IMR-90 (cell line): ENCODE measurements around the gene DNM3. TPM values are rescaled to one million over a fixed set of nuclear protein-coding genes. Genes with fewer than 3 reads are reported as not detected.

Source experiments
- ATAC-seq: fragments of 200-7000 bp; cut with Tn5 transposase; 2 replicates; pipeline ENCODE4 v1.9.1; 2020; ENCODE audit warnings: low read depth, mild to moderate bottlenecking, moderate library complexity
- BruUV-seq: library from RNA; stranded (reverse); fragments of 400-500 nt; replicated peaks from 2 replicates; lab custom pipeline; 2021; lab: Mats Ljungman, UMichigan
- CTCF ChIA-PET: fragments of 300-600 bp; formaldehyde crosslinking; extraction: SDS; loops from one replicate; lab custom pipeline; 2021; ENCODE audit warnings: antibody characterized with exemption; lab: Yijun Ruan, JAX
- POLR2A ChIA-PET: fragments of 300-600 bp; sonication (Branson Sonifier 250); formaldehyde crosslinking; loops from one replicate; lab custom pipeline; 2022; ENCODE audit warnings: antibody characterized with exemption; ENCODE audit not compliant: unreplicated experiment; lab: Charles Lee
- DNase-seq: peaks from one replicate; pipeline ENCODE4 v3.0.0; 2013
- H2AFZ ChIP-seq: replicated peaks from 2 replicates; pipeline ENCODE3; 2013; ENCODE audit warnings: low read length, mild to moderate bottlenecking; ENCODE audit not compliant: poor library complexity
- H2AK5ac ChIP-seq: 2 replicates; pipeline ENCODE4 v1.6.1; 2013; ENCODE audit warnings: low read depth, low read length, inconsistent platforms
- H2AK9ac ChIP-seq: replicated peaks from 2 replicates; pipeline ENCODE3; 2013; ENCODE audit warnings: mild to moderate bottlenecking, low read depth, low read length, moderate library complexity; ENCODE audit not compliant: poor library complexity
- H2BK120ac ChIP-seq: 2 replicates; pipeline ENCODE4 v1.6.1; 2013; ENCODE audit warnings: low read depth, low read length, inconsistent platforms
- H2BK15ac ChIP-seq: 3 replicates; pipeline ENCODE4 v1.6.1; 2013; ENCODE audit warnings: low read depth, low read length, inconsistent platforms
- H2BK20ac ChIP-seq: 2 replicates; pipeline ENCODE4 v1.6.1; 2013; ENCODE audit warnings: low read depth, mild to moderate bottlenecking, inconsistent platforms, low read length, moderate library complexity
- H2BK5ac ChIP-seq: 2 replicates; pipeline ENCODE4 v1.6.1; 2013; ENCODE audit warnings: mild to moderate bottlenecking, low read depth, low read length, inconsistent platforms; ENCODE audit not compliant: poor library complexity, severe bottlenecking
- H3K14ac ChIP-seq: replicated peaks from 2 replicates; pipeline ENCODE4 v1.6.1; 2013; ENCODE audit warnings: low read depth, low read length, inconsistent platforms
- H3K18ac ChIP-seq: 2 replicates; pipeline ENCODE4 v1.6.1; 2013; ENCODE audit warnings: low read depth, low read length, control low read depth
- H3K23ac ChIP-seq: 2 replicates; pipeline ENCODE4 v1.6.1; 2013; ENCODE audit warnings: low read depth, low read length, inconsistent platforms
- H3K27ac ChIP-seq: 2 replicates; pipeline ENCODE4 v1.5.1; 2013; ENCODE audit warnings: mild to moderate bottlenecking, control low read depth, low read length; ENCODE audit not compliant: insufficient read depth
- H3K27me3 ChIP-seq: 2 replicates; pipeline ENCODE4 v1.6.1; 2013; ENCODE audit warnings: low read length; ENCODE audit not compliant: control insufficient read depth, insufficient read depth
- H3K36me3 ChIP-seq: 2 replicates; pipeline ENCODE4 v1.6.1; 2013; ENCODE audit warnings: low read length, mixed read lengths; ENCODE audit not compliant: control insufficient read depth, insufficient read depth
- H3K4ac ChIP-seq: 2 replicates; pipeline ENCODE4 v1.6.1; 2013; ENCODE audit warnings: low read depth, low read length, inconsistent platforms
- H3K4me1 ChIP-seq: 2 replicates; pipeline ENCODE4 v1.6.1; 2013; ENCODE audit warnings: low read length, mixed read lengths; ENCODE audit not compliant: control insufficient read depth, insufficient read depth
- H3K4me2 ChIP-seq: 2 replicates; pipeline ENCODE4 v1.6.1; 2013; ENCODE audit warnings: low read depth, mild to moderate bottlenecking, control low read depth, low read length, moderate library complexity
- H3K4me3 ChIP-seq: 2 replicates; pipeline ENCODE4 v1.5.1; 2013; ENCODE audit warnings: low read depth, mild to moderate bottlenecking, control low read depth, low read length, moderate library complexity; ENCODE audit not compliant: insufficient read depth
- H3K56ac ChIP-seq: 2 replicates; pipeline ENCODE4 v1.6.1; 2013; ENCODE audit warnings: low read length, inconsistent platforms; ENCODE audit not compliant: insufficient read depth; ENCODE audit errors: extremely low read depth
- H3K79me1 ChIP-seq, 2 experiments: 2 replicates each; pipeline ENCODE4 v1.6.1; 2013; ENCODE audit warnings: low read length in 2 of 2, inconsistent platforms in 1 of 2, low read depth in 1 of 2
- H3K9ac ChIP-seq: 2 replicates; pipeline ENCODE4 v1.6.1; 2013; ENCODE audit warnings: low read depth, low read length, control low read depth
- H3K9me1 ChIP-seq: 2 replicates; pipeline ENCODE4 v1.6.1; 2013; ENCODE audit warnings: low read length, inconsistent platforms; ENCODE audit not compliant: insufficient read depth
- H3K9me3 ChIP-seq: 2 replicates; pipeline ENCODE4 v1.6.1; 2013; ENCODE audit warnings: low read length; ENCODE audit not compliant: control insufficient read depth, insufficient read depth
- H4K20me1 ChIP-seq: 2 replicates; pipeline ENCODE4 v1.6.1; 2013; ENCODE audit warnings: low read length, inconsistent platforms; ENCODE audit not compliant: insufficient read depth
- H4K5ac ChIP-seq: 2 replicates; pipeline ENCODE4 v1.6.1; 2013; ENCODE audit warnings: mild to moderate bottlenecking, low read depth, low read length, control low read depth
- H4K8ac ChIP-seq, 2 experiments: 2 replicates each; pipeline ENCODE4 v1.6.1; 2013; ENCODE audit warnings: low read depth in 2 of 2, low read length in 2 of 2, control low read depth in 1 of 2, inconsistent platforms in 1 of 2
- H4K91ac ChIP-seq: 2 replicates; pipeline ENCODE4 v1.6.1; 2013; ENCODE audit warnings: low read depth, low read length, inconsistent platforms; ENCODE audit not compliant: insufficient read depth
- CEBPB ChIP-seq: IDR thresholded peaks from 2 replicates; pipeline ENCODE4 v1.6.1; 2012; ENCODE audit warnings: low read depth, low read length, improper control_type of control experiment
- CHD1 ChIP-seq: IDR thresholded peaks from 2 replicates; pipeline ENCODE4 v1.6.1; 2012; ENCODE audit warnings: low read depth, low read length, improper control_type of control experiment
- CTCF ChIP-seq: conservative IDR thresholded peaks from 2 replicates; pipeline ENCODE4 v1.5.1; 2012; ENCODE audit warnings: mild to moderate bottlenecking, low read depth, low read length, improper control_type of control experiment
- ELK1 ChIP-seq: fragments of 150-350 bp; IDR thresholded peaks from 2 replicates; pipeline ENCODE4 v1.6.1; 2016; ENCODE audit warnings: low read depth, mild to moderate bottlenecking, low read length, moderate library complexity, borderline replicate concordance
- FOS ChIP-seq: fragments of 150-350 bp; IDR thresholded peaks from 2 replicates; pipeline ENCODE4 v1.6.1; 2016; ENCODE audit warnings: low read depth, low read length
- MAZ ChIP-seq: IDR thresholded peaks from 2 replicates; pipeline ENCODE4 v1.6.1; 2012; ENCODE audit warnings: low read depth, mild to moderate bottlenecking, low read length, improper control_type of control experiment, moderate library complexity, borderline replicate concordance
- MXI1 ChIP-seq: IDR thresholded peaks from 2 replicates; pipeline ENCODE4 v1.6.1; 2012; ENCODE audit warnings: low read depth, mild to moderate bottlenecking, low read length, moderate library complexity, borderline replicate concordance
- POLR2A ChIP-seq: IDR thresholded peaks from 2 replicates; pipeline ENCODE4 v1.6.1; 2012; ENCODE audit warnings: mild to moderate bottlenecking, low read depth, low read length
- RCOR1 ChIP-seq: IDR thresholded peaks from 2 replicates; pipeline ENCODE4 v1.6.1; 2012; ENCODE audit warnings: mild to moderate bottlenecking, low read length, improper control_type of control experiment; ENCODE audit not compliant: insufficient replicate concordance
- RFX5 ChIP-seq: IDR thresholded peaks from 2 replicates; pipeline ENCODE4 v1.8.0; 2012; ENCODE audit warnings: low read depth, mild to moderate bottlenecking, low read length, moderate library complexity
- SMC3 ChIP-seq: fragments of 150-350 bp; IDR thresholded peaks from 2 replicates; pipeline ENCODE4 v1.6.1; 2016; ENCODE audit warnings: low read depth, mild to moderate bottlenecking, antibody characterized with exemption, low read length, moderate library complexity
- USF2 ChIP-seq: fragments of 150-350 bp; IDR thresholded peaks from 2 replicates; pipeline ENCODE4 v1.6.1; 2017; ENCODE audit warnings: mild to moderate bottlenecking, antibody characterized with exemption, low read length, low read depth
- WGBS, 2 experiments: methylation state at CpG; one replicate each; pipeline versions ENCODE4 v1.1.5 to v1.1.7; 2013; ENCODE audit warnings: missing lambda C conversion rate in 2 of 2; ENCODE audit not compliant: insufficient read length in 1 of 2; ENCODE audit errors: extremely low coverage in 2 of 2; 5-methylcytosine and 5-hydroxymethylcytosine counted together
- dilution Hi-C: fragments of 300-500 bp; cut with HindIII; formaldehyde crosslinking; loops from one replicate; pipeline ENCODE4 v1.14.3; 2018; ENCODE audit warnings: low sequenced_read_pairs; ENCODE audit not compliant: unreplicated experiment
- in situ Hi-C: fragments of 300-500 bp; cut with MboI; formaldehyde crosslinking; loops from 3 replicates; pipeline ENCODE4 v1.14.3; 2019; ENCODE audit warnings: low sequenced_read_pairs, inconsistent platforms, mixed read lengths
- intact Hi-C: fragments of 100-400 bp; cut with micrococcal nuclease; formaldehyde crosslinking; loops from 2 replicates; pipeline ENCODE4 v1.10.0; 2022
- polyA plus RNA-seq, 3 experiments: library from polyadenylated mRNA; depleted of rRNA; stranded (reverse); fragments of >200 nt; gene quantifications; 2 replicates each; pipeline ENCODE4 v1.2.3, GENCODE V29; 2012; ENCODE audit warnings: low replicate concordance in 1 of 3
- total RNA-seq: library from RNA; depleted of rRNA; stranded (reverse); fragments of >200 nt; gene quantifications from 2 replicates; pipeline ENCODE4 v1.2.3, GENCODE V29; 2012

DNM3 gene
- total and polyA plus RNA-seq, 2 of the 4 experiments (the other 2 are of a cell fraction) = 0.36 TPM

GRCh38 chr1:172390683-172391551, 549.6 kb downstream of the DNM3 start:
- H3K4me1 ChIP-seq = peaks cover 5% of the 10 kb centered on the region
- intact Hi-C loops = no loop called here
- WGBS, 2 experiments = no CpG with 5 or more reads among the region's 9 CpGs

More at GRCh38 chr1:172390683-172391551, 549.6 kb downstream of the DNM3 start:
- no peaks in the 10 kb centered on the region for H3K79me1 ChIP-seq
- H3K4me2 ChIP-seq = no peak overlapping the region
- H3K14ac ChIP-seq = no peak overlapping the region
- no peaks in the 10 kb centered on the region for H3K9me3 ChIP-seq
- H2AK9ac ChIP-seq = no peak overlapping the region
- no peak overlapping the region for H2BK5ac ChIP-seq
- no peak overlapping the region for H3K4me3 ChIP-seq
- H3K9me1 ChIP-seq = 0 out of 2 replicates have a peak, but pooled peaks cover 4% of the 10 kb centered on the region
- no peak overlapping the region for H3K9ac ChIP-seq
- no peak for DNase-seq
- no peaks in the 10 kb centered on the region for H3K27me3 ChIP-seq
- H2AK5ac ChIP-seq = no peak overlapping the region
- no TSS peak for BruUV-seq
- H3K27ac ChIP-seq = no peak overlapping the region
- ChIA-PET CTCF (interaction anchor here (1.2 to 1.3 kb wide), 2 partner anchors 243 to 248 kb away, joined by 3 read pairs; no protein-coding TSS in a partner anchor), POLR2A (no interaction called here)
- H2BK120ac ChIP-seq = no peak overlapping the region
- dilution Hi-C loops = no loop called here
- no peak for TF ChIP-seq ELK1
- no peak for TF ChIP-seq MXI1
- TF ChIP-seq RCOR1 = no peak
- no peak for TF ChIP-seq CEBPB
- no peak for TF ChIP-seq USF2
- no peak for TF ChIP-seq RFX5
- no peak for TF ChIP-seq SMC3
- no peak for TF ChIP-seq FOS
- TF ChIP-seq POLR2A = no peak
- no peak for TF ChIP-seq CHD1
- no peak for TF ChIP-seq MAZ
- TF ChIP-seq CTCF = no peak
- no peak overlapping the region for H4K8ac ChIP-seq
- no peak overlapping the region for H2BK15ac ChIP-seq
- no peak overlapping the region for H2BK20ac ChIP-seq
- no peak overlapping the region for H2AFZ ChIP-seq
- no peak overlapping the region for H3K23ac ChIP-seq
- no peak overlapping the region for H4K91ac ChIP-seq
- H3K18ac ChIP-seq = no peak overlapping the region
- in situ Hi-C loops = loop anchor here (10.0 kb wide), 1 partner anchor 246 kb away; no protein-coding TSS in a partner anchor
- no peak overlapping the region for H3K56ac ChIP-seq
- H4K5ac ChIP-seq = no peak overlapping the region
- no peak for ATAC-seq
- H3K4ac ChIP-seq = no peak overlapping the region
- no peaks in the 10 kb centered on the region for H4K20me1 ChIP-seq
- H3K36me3 ChIP-seq = no peaks in the 10 kb centered on the region
